HG03469 (cell line): ENCODE results near the gene NODAL.

Experiments
- ATAC-seq: cut with Tn5 transposase; IDR thresholded peaks from one replicate; pipeline ENCODE4 v1.9.1; 2021; ENCODE audit warnings: mild to moderate bottlenecking, moderate library complexity, moderate number of reproducible peaks; ENCODE audit not compliant: unreplicated experiment

The NODAL gene

DNA sequence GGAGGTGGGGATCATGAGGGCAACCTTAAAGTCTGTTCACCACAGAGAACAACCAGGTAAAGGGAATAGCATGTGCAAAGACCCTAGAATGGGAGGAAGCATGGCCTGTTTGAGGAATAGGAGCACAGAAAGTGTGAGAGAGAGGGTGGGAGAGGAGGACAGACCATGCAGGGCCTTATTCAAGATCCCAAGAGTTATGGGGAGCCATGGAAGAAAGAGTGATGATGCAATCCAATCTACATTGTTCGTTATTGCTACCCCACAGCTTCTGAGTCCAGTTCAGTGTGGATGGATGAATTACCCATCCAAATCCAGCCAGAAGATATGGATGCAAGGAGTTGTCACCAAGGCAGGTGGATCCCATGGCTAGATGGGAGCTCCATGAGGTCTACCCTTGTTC is 45.3 kb downstream of the NODAL start:
- no peak for ATAC-seq

- no peak for ATAC-seq
Observed at GRCh38 chr10:70391654-70392053, 49.8 kb downstream of the NODAL start.
